GM21515 (cell line): ENCODE results near the gene GPRC5D.

Source experiments
- ATAC-seq: cut with Tn5 transposase; IDR thresholded peaks from one replicate; pipeline ENCODE4 v1.9.1; 2021; ENCODE audit not compliant: unreplicated experiment

Gene GPRC5D

DNA sequence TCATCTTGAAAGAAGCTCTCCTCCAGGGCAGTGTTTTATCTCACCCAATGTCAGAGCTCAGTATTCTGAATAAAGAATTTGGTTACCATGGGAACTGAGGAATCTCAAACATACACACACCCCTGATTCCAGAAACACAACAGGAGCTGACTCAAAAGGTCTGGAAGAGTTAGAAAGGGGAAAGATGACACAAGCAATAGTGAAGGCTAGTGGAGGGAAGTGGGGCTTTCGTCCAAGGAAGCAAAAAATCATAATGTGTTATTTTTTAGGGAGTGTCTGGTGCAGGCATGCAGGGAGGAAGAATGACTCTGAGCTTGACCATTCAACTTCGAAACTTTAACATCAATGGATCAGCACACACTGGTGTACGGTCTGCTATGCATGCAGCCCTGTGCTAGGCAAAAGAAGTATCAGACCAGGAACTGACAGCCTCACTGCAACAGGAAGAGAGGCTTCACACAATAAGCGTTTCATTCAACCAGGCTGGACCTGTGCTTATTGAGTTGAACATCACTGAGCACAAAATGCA is 27.8 kb upstream of the GPRC5D start:
- ATAC-seq, result no peak

DNA sequence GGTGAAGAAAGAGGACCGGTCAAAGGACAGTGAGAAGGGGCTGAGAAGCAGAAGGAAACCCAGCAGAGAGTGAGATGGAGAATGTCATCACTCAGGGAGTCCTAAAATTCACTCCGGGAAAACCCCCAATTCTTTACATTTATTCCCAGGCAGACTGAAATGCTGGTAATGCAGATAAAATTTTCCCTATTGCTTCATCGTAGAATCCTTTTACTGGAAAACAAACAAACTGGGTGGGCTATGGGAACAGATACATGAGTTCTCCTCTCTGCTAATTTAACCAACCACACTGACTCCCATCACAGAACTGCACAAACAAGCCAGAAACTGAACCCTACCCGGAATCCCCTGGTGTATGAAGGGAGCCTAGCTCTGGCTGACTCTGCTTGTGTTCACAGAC is 27.2 kb upstream of the GPRC5D start:
- no peak for ATAC-seq

DNA sequence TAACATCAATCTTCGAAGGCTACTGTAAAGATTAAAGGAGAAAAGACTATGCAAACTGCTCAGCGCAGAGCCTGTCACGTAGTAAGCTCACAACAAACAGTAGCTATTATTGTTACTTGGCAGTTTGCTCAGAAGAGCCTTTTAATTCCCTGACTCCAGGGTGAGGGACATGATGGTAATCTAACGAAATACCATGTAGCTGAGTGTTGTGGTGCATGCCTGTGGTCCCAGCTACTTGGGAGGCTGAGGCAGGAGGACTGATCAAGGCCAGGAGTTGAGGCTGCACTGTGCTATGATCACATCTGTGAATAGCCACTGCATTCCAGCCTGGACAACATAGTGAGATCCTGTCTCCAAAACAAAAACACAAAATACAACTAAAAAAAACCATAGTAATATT is 25.3 kb upstream of the GPRC5D start:
- ATAC-seq, result no peak

DNA sequence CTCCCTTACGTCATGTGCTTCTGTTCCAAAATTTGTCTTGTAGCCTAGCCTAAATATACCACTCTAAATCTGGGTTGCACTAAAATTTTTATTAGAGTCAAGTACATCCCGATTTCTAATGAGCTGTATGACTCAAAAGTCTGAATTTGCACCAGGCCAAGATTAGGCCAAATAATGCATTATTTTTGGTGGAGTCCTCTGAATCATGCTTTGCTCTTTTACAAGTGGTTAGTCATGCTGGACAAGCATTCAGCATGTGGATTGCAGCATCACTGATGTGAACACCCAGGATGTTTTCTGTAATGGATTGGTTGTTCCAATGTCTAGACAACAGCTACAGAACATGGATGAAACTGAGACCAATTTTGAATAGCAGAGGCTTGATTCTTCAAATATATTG is 24.4 kb upstream of the GPRC5D start:
- ATAC-seq, result no peak

DNA sequence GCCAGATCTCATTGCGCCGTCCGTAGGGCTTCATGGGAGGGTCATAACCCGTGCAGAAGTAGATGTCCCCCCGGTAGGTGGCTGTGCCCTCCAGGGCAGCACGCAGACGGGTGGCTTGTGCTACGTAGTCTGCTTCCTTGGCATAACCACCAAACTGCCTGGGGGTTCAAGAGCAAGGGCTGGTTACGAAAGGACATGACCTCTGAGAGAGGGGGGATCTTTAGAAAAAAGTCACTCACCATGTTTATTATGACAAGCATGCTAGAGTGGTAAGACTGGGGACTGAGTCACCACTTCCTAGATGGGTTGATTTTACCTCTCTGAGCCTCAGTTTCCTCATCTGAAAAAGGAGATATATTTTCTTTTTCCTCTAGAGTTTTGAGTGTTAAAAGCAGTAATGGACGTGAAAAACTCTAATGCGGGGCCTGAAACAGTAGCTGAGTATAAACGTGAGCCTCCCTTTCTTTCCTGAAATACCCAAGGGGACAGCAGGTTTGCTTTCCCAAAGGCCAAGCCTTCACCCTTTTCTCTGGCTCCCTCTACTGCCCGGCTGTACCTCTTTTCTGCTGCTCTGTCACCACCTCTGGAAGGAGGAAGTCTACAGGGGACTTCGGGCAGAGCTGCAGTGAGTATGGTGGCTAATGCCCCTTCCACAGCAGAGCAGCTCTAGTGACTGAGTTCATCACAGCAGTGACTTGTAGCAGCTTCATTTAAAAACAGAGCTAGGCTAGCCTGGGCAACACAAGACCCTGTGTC is 23.5 kb upstream of the GPRC5D start:
- no peak for ATAC-seq

DNA sequence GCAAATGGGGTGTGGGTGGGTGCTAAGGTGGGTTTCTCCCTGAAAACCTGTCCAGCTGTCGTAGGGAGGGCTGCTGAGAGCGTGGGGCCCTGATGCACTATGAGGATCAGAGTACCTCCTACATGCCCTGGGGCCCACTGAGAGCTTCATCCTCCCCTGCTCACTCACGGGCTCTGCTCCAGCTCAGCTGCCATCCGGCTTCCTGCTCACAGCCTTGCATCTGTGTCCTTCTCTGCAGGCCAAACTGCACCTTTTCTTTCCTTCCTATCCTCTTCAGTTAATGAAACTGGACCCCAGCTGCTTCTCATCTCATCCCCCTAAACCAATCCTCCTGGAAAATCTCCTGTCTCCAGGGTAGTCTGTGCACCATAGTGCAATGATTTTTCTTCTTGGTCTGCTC is 22.2 kb upstream of the GPRC5D start:
- no peak for ATAC-seq

DNA sequence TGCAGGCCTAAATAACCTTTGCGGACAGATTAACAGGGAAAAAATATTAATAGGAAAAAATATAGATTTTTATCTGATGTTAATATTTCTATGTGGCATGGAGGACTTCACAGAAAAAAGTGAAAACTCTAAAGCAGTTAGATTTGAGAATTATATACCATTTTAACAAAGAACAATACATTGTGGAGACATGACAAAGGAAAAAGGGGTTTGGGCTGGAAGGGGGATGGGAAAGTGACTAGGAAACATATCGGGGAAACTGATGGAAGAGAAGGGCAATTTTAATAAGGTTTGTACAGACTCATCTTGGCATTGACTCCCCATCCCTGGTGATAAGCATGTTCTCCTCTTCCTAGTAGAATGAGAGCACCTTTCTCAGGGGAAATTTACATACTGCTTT is 21.0 kb upstream of the GPRC5D start:
- ATAC-seq, result no peak

DNA sequence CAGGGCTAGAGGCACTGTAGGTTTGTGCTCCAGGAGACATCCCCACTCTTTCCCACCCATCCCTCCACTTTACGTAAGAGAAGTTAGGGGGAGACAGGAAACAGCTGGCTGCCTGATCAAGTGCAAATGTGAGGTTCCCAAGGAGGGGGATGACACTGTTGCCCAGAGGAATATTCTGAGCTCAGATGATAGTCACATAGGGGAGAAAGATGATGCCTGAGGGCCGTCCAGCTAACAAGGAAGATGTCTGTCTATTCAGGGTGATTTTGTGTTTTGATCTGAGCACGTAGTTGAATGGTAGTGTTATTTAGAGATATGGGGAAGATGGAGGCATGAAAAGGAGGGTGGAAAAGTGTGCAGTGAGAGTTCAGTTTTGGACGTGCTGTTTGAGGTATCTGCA is 13.9 kb upstream of the GPRC5D start:
- ATAC-seq, result no peak

DNA sequence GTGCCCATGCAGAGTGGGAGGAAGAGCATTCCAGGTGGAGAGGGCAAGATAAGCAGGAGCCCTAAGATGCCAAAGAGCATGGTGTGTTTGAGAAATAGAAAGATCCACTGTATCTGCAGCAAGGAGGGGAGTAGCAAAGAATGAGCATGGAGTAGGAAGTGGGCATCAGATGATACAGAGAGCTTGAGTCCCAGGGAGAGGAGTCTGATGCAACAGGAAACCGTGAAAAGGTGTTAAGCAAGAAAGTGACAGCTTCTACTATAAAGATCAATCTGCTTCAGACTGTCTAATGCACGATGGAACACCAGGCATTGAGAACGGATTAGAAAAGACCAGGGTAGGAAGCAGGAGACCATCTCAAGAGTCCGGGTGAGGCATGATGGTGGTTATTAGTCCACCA is 12.3 kb upstream of the GPRC5D start:
- no peak for ATAC-seq

DNA sequence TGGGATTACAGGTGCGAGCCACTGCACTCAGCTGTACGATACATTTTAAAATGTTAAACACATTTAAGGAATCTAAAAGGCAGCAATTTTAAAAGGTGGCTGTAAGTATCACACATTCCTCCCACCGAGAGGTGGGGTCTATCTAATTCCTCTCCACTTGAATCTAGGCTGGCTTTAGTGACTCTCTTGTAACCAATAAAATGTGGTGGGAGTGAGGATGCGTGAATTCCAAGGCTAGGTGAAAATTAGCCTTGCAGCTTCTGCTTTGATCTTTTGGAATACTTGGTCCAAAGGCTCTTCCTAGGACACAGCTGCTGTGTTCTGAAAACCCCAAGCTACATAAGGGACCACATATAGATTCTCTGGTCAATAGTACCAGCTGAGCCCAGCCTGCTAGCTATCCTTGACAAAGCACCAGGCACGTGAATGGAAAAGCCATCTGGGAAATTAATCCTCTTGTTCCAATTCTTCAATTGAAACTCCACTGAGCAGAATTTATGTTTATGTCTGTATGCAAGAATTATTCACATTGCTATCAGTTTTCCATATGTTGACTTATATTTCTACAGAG is 8.8 kb upstream of the GPRC5D start:
- ATAC-seq, result no peak

DNA sequence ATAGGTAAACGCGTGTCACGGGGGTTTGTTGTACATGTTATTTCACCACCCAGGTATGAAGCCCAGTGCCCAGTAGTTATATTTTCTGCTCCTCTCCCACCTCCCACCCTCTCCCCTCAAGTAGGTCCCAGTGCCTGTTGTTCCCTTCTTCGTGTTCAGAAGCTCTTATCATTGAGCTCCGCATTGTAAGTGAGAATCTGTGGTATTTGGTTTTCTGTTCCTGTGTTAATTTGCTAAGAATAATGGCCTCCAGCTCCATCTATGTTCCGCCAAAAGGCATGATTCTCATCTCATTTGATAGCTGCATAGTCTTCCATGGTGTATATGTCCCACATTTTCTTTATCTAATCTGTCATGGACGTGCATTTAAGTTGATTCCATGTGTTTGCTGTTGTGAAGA is 6.9 kb upstream of the GPRC5D start:
- no peak for ATAC-seq

DNA sequence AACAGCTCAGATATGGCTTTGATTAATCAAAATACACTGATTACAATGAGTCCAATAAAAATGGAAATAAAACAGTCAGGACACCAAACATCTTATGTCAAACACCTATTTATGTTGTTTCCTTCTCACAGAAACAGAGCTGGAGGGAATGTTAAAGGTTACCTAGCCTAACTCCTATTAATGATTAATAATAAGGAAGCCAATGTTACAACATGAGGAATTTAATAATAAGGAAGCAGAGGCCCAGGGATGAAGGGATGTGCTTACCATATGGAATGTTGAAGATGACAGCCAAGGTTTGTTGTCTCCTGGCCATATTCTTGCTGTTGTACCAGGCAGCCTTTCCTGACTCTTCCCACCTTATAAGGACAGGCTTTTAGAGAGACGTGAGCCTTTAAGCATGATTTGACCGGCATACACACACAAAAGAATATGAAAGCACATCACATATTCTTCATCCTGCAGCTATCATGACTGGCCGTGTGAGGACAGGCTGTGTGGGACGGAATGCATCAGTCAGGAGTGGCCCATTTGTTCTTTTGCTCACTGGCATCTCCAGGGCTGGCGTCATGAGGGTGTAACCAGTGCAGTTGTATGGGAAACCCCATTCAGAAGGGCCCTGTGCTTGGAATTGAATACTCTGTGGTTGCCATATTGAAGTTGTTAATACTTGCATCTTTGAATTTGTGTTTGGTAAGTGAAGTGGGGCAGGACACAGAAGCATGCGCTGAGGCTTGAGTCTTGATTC is 3.1 kb upstream of the GPRC5D start:
- ATAC-seq, result no peak

DNA sequence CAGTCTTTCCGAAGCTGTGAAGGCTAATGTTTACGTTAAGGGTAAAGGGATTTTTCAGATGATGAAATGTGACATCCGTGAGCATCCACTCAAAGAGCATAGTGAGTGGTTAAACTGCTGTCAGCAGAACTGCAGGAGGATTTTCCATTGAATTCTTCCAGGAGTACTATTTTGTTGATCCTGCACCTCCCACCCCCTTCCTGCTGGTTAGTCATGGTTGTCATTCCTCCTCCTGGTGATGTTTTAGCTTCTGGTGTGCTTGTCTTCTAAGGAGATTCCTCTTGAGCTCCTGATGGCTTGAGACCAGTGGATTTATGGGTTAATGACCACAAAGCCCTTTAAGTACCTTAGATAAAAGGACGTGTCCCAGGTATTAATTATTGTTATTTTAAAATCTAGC is 2.4 kb upstream of the GPRC5D start:
- no peak for ATAC-seq

DNA sequence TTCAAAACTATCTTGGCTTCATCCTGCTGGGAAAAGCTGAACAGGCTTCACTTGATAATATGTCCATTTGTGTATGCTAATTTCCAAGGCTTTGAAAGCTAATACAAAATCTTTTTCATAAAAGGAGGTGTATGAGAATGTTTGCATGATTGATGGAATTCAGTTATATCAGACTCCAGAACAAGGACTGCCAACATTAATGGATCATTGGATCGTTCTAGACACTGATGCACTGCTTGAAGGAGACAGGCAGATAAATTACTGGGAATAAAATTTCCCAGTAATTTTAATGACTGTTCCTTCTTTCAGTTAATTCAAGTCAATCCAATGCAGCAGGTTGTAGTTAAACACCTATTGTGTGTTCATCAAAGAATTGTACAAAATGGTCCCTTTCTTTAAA is 466 bp downstream of the GPRC5D start:
- no peak for ATAC-seq

DNA sequence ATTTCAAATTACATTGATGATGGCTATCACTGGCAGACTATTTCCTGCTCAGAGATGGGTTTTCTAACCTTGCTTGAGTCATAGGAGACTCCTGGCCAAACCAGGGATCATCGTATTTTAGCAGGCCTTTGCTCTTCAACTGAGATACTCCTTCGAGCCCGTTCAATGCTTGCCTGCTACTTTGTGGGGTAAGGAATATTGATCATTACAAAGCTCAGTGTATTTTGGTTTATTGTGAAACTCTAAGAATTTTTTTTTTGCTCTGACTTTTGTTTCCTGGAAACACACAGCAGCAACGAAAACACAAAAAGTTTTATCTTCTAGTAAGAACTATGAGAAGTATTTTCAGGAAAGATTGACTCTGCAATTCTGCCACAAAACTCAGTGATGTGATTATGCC is 4.1 kb downstream of the GPRC5D start:
- ATAC-seq, result no peak

DNA sequence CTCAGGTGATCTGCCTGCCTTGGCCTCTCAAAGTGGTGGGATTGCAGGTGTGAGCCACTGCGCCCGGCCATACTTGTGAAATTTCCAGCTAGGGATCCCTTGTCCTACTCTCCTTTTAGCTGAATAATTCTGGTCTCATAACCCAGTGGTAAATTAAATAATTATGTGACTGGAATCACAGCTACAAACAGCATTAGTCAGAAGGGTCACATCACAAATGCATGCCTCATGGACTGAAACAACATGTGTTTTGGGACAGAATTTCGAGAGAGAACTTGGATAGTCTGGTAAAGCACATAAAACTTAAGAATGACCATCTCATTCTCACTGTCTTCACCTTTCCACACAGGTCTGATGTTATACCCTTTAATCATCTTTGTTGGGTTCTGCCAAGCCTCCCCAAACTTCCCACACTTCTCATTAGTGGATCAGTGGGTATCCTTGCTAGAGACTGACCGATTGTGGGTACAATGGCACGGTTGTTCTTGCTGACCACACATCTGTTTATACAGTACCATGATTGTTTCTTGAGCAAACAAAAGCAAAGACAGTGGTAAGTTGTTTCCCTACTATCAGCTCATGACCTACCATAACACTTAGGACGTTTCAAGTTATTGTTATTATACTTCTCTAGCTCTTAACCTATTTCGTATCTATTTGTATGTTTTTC is 5.1 kb downstream of the GPRC5D start:
- no peak for ATAC-seq

DNA sequence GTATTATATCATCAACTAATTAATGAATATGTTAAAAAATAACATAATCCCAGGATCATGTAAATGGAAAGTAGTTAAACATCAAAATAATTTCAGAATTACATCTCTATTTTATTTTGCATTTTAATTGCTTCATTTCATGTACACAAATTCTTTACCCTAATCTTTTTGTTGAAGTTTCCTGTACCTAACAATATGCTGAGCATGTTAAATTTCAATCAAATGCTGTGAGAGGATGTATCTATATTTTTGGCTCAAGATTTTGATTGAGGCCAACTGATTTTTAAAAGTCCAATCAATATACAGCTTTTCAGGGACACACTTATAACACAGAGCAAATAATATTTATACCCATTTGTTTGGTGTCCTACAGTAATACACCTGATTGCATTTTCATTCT is 6.4 kb downstream of the GPRC5D start:
- ATAC-seq, result no peak

DNA sequence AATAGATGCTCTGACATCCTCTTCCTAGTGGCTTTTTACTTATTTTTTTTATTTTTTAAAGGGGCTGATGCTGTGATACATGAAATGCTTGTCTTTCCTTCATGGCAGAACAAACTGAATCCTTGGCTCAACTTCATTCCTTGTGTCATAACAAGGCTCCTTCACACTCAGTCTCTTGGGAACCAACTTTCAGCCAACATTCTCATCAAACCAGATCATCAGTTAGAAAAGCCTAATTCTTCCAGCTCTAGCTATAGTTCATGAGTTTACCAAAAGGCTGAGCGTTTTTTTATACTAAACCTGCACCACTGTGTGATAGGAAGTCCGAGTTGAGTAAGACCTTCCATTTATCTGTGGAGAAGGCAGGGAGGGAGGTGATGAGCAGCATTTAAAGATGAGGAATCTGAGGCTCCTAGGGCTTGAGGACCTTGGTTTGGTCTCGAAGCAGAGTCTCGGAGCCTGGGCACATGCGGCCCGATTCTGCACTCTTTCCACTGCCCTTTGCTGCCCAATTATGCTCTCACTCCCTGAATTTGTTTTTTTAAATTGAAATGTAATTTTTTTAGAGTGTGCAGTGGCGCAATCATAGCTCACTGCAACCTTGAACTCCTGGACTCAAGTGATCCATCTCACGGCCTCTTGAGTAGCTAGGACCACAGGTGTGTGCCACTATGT is 8.2 kb downstream of the GPRC5D start:
- no peak for ATAC-seq

DNA sequence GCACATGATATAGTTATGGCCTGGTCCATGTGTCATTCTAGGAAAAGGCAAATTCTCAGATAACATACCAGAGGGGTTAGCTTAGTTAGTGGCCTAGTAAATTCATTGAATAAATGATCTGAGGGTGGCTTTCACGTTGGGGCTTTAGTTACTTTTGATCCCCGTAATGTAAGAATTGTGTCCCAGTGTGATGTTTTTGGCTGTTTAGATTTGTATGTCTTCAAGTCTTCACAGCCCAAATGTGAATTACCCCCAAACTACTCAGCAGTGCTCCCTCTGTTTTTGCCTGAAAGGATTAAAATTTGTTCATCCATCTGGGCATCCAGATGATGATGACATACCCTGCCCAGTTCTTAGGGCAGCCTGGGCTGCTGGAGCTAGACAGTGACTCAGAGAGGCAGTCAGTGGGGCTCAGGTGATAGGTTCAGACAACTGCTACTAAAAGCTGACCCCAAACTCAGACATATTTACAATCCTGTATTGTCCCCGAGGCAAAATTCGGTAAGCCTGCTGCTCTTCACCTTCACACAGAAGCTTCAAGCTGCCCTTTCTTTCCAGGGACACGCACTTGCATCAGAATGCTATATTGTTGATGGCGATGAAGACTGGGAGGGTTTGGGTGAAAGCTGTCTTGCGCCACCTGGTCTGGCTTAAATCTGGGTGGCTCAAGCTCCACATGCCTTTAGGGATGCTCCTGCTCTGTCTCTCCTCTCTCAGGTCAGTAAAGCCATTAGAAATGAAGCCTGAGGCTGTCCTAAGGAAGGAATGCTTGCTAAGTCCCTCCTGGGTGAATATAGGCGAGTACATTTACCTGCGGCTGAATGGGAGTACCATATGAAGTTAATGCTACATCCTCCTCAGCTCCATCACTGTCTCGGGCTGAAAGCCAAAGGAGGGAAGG is 10.3 kb downstream of the GPRC5D start:
- ATAC-seq, result no peak

DNA sequence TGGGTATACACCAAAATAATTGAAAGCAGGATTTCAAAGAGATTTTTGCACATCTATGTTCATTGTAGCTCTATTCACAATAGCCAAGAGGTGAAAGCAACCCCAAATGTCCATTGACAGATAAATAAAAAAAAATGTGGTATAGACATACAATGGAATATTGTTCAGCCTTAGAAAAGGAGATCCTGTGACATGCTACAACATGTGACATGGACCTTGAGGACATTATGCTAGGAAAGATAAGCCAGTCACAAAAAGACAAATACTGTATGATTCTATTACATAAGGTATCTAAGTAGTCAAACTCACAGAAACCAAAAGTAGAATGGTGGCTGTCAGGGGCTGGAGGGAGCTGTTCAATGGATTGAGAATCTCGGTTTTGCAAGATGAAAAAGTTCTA is 12.1 kb downstream of the GPRC5D start:
- no peak for ATAC-seq
